ENCODE data around the gene KCNK17.

KCNK17 gene

GRCh38 chr6:39269961-39270360 lies 44.3 kb downstream of the KCNK17 start:
- Mint-ChIP-seq H3K9me3 (no peaks in the 10 kb centered on the region), H3K27me3 (no peaks in the 10 kb centered on the region), H3K27ac (no peak overlapping the region), H3K4me3 (no peak overlapping the region), H3K4me1 (no peaks in the 10 kb centered on the region), H3K36me3 (no peaks in the 10 kb centered on the region)

GRCh38 chr6:39268721-39269120 lies 45.5 kb downstream of the KCNK17 start:
- H3K27me3 Mint-ChIP-seq = no peaks in the 10 kb centered on the region
- peaks cover 3% of the 10 kb centered on the region for H3K4me1 Mint-ChIP-seq
- H3K36me3 Mint-ChIP-seq = no peaks in the 10 kb centered on the region
- H3K27ac Mint-ChIP-seq = no peak overlapping the region
- H3K9me3 Mint-ChIP-seq = no peaks in the 10 kb centered on the region
- no peak overlapping the region for H3K4me3 Mint-ChIP-seq

GRCh38 chr6:39268171-39268570 lies 46.0 kb downstream of the KCNK17 start:
- no peak overlapping the region for H3K4me3 Mint-ChIP-seq

DNA sequence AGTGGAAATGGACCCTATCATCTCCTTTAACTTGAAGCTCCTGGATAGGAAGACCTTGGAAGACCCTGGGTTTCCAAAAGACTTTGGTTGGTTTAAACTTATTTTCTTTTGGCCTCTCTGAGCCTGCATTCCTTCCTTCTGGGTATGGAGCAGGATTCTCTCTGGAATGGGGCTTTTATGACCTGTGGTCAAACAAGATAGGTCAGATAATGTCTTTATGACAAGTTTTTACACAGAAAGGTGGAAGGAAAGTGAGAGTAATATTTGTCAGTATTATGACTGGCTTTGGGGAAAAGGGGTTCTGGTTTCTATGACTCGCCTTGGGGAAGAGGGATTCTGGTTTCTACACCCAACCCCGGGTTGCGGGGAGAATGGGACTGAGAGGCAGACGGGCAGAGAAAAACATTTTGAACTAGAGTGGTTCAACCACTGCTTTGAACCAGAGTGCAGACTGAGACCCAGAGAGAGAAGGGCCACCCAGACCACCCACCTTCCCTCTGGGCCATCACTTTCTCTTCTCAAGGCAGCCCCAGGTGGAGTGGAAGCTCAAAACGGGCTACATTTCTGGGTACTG lies 47.4 kb downstream of the KCNK17 start:
- peaks cover 10% of the 10 kb centered on the region for H3K4me1 Mint-ChIP-seq
- H3K4me3 Mint-ChIP-seq = no peak overlapping the region
- H3K27ac Mint-ChIP-seq = no peak overlapping the region
- no peaks in the 10 kb centered on the region for H3K36me3 Mint-ChIP-seq
- H3K27me3 Mint-ChIP-seq = no peaks in the 10 kb centered on the region
- no peaks in the 10 kb centered on the region for H3K9me3 Mint-ChIP-seq

More at GRCh38 chr6:39268171-39268570, 46.0 kb downstream of the KCNK17 start:
- H3K9me3 Mint-ChIP-seq = no peaks in the 10 kb centered on the region
- H3K4me1 Mint-ChIP-seq = peaks cover 8% of the 10 kb centered on the region
- H3K27ac Mint-ChIP-seq = no peak overlapping the region
- H3K27me3 Mint-ChIP-seq = no peaks in the 10 kb centered on the region
- no peaks in the 10 kb centered on the region for H3K36me3 Mint-ChIP-seq

DNA sequence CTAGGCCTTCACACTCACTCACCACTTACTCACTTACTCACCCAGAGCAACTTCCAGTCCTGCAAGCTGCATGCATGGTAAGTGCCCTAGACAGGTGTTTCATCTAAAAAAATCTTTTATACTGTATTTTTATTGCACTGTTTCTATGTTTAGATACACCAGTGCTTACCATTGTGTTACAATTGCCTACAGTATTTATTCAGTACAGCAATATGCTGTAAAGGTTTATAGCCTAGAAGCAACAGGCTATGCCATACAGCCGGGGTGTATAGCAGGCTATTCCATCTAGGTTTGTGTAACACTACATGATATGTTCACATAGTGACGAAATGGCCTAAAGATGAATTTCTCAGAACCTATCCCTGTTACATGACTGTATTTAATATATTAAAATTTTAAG lies 47.8 kb downstream of the KCNK17 start:
- peaks cover 10% of the 10 kb centered on the region for H3K4me1 Mint-ChIP-seq
- peaks cover 1% of the 10 kb centered on the region for H3K27me3 Mint-ChIP-seq
- no peak overlapping the region for H3K27ac Mint-ChIP-seq
- no peaks in the 10 kb centered on the region for H3K9me3 Mint-ChIP-seq
- no peaks in the 10 kb centered on the region for H3K36me3 Mint-ChIP-seq
- no peak overlapping the region for H3K4me3 Mint-ChIP-seq

DNA sequence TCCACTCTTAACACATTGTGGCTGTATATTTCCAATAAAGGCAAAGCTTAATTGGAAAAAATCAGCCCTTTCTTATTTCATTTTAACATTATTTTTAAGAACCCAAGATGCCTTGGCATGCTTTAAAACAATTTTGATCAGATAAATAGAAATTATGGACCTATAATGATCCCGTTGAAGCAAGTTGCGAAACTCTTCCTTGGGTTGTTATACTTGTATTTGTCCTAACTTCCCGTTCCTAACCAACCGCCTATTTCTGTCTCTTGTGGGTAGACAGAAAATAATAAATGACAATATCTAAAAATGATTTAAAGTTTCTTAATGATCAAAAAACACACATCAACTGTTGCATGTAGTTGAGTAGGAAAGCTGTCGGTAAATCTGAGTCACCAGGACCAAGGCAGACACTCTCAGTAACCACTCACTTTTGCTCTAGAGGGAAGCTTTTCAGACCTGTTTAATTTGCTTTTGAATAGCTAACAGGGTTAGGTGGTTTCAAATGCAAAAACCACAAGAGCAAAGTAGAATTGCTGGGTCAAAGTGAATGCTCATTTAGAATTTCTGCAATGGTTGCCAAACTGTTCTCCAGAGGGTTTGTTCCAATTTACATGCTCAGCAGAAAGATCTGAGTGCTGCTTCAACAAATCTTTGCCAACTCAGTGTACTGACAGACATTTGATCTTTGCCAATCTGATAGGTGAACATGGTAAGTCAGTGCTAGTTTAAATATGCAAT lies 50.7 kb downstream of the KCNK17 start:
- no peak overlapping the region for H3K4me3 Mint-ChIP-seq
- H3K27me3 Mint-ChIP-seq = peaks cover 4% of the 10 kb centered on the region
- H3K36me3 Mint-ChIP-seq = no peaks in the 10 kb centered on the region
- peaks cover 10% of the 10 kb centered on the region for H3K4me1 Mint-ChIP-seq
- H3K27ac Mint-ChIP-seq = peak overlapping the region; percentile 44
- H3K9me3 Mint-ChIP-seq = no peaks in the 10 kb centered on the region

DNA sequence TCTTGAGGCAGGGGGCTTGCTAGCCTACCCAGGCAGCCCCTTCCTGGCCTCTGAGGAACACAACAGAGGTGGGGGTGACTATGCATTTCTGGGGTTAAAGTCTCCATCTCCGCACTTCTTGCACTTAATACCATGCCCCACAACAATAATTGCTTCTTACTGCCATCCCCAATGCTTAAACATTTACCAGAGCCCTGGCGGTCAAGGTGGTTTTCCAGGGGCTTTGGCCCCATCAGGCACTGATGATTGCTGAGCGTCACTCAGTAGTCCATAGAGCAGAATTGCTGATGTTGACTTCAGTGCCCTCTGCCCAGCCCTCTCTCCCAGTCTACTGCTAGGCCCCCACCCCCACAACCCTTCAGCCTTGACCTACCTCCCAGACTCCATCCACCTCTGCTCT lies 52.5 kb downstream of the KCNK17 start:
- no peak overlapping the region for H3K4me3 Mint-ChIP-seq
- peaks cover 4% of the 10 kb centered on the region for H3K27me3 Mint-ChIP-seq
- peaks cover 10% of the 10 kb centered on the region for H3K4me1 Mint-ChIP-seq
- no peaks in the 10 kb centered on the region for H3K36me3 Mint-ChIP-seq
- no peak overlapping the region for H3K27ac Mint-ChIP-seq
- no peaks in the 10 kb centered on the region for H3K9me3 Mint-ChIP-seq

- Mint-ChIP-seq H3K27me3 (peaks cover 4% of the 10 kb centered on the region), H3K4me1 (peaks cover 10% of the 10 kb centered on the region), H3K4me3 (no peak overlapping the region), H3K27ac (no peak overlapping the region), H3K9me3 (no peaks in the 10 kb centered on the region), H3K36me3 (no peaks in the 10 kb centered on the region)
Measured at GRCh38 chr6:39260953-39261352, 53.3 kb downstream of the KCNK17 start.

- Mint-ChIP-seq H3K4me3 (no peak overlapping the region), H3K27ac (no peak overlapping the region), H3K9me3 (no peaks in the 10 kb centered on the region), H3K36me3 (no peaks in the 10 kb centered on the region), H3K27me3 (peaks cover 4% of the 10 kb centered on the region), H3K4me1 (peaks cover 10% of the 10 kb centered on the region)
Measured at GRCh38 chr6:39260456-39260855, 53.8 kb downstream of the KCNK17 start.

DNA sequence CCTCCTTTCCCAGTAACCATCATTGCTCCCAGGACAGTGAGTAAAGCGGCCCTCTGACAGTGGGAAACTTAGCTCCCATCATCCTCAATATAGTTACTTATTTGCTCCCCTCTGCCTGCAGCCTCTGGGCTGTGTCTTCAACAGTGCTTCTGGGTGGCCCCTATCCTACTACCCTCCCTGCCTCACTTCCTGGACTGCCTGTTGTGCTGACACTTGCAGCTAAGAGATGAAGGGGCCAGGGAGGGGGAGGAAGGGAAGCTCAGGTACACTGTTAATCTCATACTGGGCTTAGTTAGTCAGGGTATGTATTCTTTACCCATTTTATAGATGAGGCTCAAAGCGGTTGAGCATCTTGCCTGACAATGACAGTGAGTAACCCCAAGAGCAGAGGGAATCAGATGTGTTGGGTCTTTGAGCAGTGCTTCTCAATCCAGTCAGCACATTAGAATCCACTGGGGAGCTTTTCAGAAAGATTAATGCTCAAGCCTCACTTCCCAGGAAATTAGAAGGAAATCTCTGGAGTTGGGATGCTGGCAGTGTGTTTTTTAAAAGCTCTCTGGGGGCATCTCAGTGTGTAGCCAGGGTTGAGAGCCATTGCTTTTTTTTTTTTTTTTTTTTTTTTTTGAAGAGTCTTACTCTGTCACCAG lies 57.8 kb downstream of the KCNK17 start:
- no peak overlapping the region for H3K27ac Mint-ChIP-seq

DNA sequence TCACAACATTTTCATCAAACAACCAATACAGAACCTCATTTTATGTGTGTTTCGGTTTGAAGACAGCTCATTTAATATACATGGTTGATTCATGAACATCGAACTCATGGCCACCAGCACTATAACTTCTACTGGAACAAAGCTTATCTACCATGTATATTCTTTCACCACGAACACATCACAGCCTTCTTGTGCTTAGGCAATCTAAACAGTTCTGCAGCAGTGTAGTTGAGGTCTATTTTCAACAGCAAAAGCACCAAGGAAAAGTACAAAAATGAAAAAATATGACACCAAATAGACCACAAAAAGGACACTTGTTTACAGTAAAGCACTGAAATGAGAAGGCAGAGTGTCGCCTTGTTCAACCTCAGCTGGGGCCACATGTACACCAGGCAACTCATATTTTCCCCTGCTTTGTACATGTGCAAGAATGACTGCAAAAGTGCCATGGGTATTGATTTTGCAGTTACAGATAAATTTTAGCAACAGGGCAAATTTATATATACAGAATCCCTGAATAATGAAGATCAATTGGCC lies 59.2 kb downstream of the KCNK17 start:
- Mint-ChIP-seq H3K36me3 (no peaks in the 10 kb centered on the region), H3K4me3 (no peak overlapping the region), H3K4me1 (no peaks in the 10 kb centered on the region), H3K27ac (no peak overlapping the region), H3K9me3 (peaks cover 8% of the 10 kb centered on the region), H3K27me3 (peaks cover 2% of the 10 kb centered on the region)

More for the DNA sequence above, 57.8 kb downstream of the KCNK17 start:
- H3K4me3 Mint-ChIP-seq = no peak overlapping the region
- no peaks in the 10 kb centered on the region for H3K4me1 Mint-ChIP-seq
- H3K9me3 Mint-ChIP-seq = peaks cover 8% of the 10 kb centered on the region
- H3K27me3 Mint-ChIP-seq = peaks cover 3% of the 10 kb centered on the region
- H3K36me3 Mint-ChIP-seq = no peaks in the 10 kb centered on the region

DNA sequence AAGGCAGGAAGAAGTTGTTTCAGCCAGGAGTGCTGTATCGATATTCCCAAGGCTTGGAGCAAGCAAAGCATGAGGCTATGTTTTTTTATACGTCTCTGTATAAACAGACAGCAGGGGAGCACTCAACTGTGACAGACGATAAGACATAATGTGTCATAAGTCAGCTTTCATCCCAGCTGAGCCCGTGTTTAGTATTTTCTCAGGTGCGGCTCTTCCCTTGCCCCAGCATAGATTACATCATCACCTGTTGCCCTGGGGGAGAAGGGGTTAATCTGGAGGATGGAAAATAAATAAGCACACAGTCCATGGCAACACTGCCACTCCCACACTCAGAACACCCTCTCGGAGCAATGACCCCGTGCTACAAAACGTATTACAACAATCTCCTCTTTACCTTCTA lies 62.8 kb downstream of the KCNK17 start:
- H3K36me3 Mint-ChIP-seq = no peaks in the 10 kb centered on the region

GRCh38 chr6:39250507-39250906 lies 63.7 kb downstream of the KCNK17 start:
- peaks cover 8% of the 10 kb centered on the region for H3K9me3 Mint-ChIP-seq
- no peak overlapping the region for H3K4me3 Mint-ChIP-seq
- no peak overlapping the region for H3K27ac Mint-ChIP-seq
- H3K36me3 Mint-ChIP-seq = no peaks in the 10 kb centered on the region
- H3K4me1 Mint-ChIP-seq = peaks cover 5% of the 10 kb centered on the region
- H3K27me3 Mint-ChIP-seq = peaks cover 2% of the 10 kb centered on the region

More for the DNA sequence above, 62.8 kb downstream of the KCNK17 start:
- peaks cover 2% of the 10 kb centered on the region for H3K27me3 Mint-ChIP-seq
- H3K9me3 Mint-ChIP-seq = peaks cover 8% of the 10 kb centered on the region
- H3K4me3 Mint-ChIP-seq = no peak overlapping the region
- peaks cover 5% of the 10 kb centered on the region for H3K4me1 Mint-ChIP-seq
- H3K27ac Mint-ChIP-seq = no peak overlapping the region

GRCh38 chr6:39249278-39249677 lies 64.9 kb downstream of the KCNK17 start:
- peaks cover 2% of the 10 kb centered on the region for H3K9me3 Mint-ChIP-seq
- H3K27ac Mint-ChIP-seq = no peak overlapping the region
- H3K36me3 Mint-ChIP-seq = no peaks in the 10 kb centered on the region
- no peak overlapping the region for H3K4me3 Mint-ChIP-seq
- H3K27me3 Mint-ChIP-seq = peaks cover 2% of the 10 kb centered on the region
- H3K4me1 Mint-ChIP-seq = peaks cover 5% of the 10 kb centered on the region
